NCI-H526 (cell line): ENCODE results near the gene LRRC32.
"Not testable (repeated sequence)": the region's sequence is repeated elsewhere in the genome, so short reads cannot be mapped to it uniquely, and the experiment has no call there.

Experiments used
- DNase-seq, 2 experiments: peaks; one replicate each; lab custom pipeline; 2025; lab: John Stamatoyannopoulos, UW

LRRC32 gene

DNA sequence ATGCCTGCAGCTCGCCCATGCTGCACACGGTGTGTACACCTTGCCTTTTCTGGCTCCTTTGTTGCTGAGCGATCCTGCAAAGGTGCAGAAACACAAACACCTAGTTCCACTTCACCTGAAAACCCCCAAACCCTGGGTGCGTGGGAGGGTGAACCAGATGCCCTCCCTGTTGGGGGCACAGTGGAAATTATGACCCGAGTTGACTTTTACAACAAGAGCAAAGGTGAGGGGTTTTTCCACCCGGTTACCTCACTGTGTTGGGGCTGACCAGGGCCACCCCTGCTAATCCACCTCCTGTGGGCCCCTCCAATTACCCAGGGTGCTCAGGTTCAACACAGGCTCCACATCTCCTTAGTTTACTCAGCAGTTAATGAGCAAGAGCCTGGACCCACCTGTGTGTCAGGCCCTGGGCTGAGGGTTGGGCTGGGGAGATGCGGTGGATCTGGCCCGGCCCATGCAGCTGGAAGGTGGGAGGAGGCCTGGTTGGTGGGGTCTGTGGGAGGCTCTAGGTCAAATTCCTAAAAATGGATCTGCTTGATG, 42.1 kb downstream of the LRRC32 start:
- no peak for DNase-seq

- no peak for DNase-seq
These were observed 42.9 kb downstream of the LRRC32 start for GRCh38 chr11:76627606-76628005.

DNA sequence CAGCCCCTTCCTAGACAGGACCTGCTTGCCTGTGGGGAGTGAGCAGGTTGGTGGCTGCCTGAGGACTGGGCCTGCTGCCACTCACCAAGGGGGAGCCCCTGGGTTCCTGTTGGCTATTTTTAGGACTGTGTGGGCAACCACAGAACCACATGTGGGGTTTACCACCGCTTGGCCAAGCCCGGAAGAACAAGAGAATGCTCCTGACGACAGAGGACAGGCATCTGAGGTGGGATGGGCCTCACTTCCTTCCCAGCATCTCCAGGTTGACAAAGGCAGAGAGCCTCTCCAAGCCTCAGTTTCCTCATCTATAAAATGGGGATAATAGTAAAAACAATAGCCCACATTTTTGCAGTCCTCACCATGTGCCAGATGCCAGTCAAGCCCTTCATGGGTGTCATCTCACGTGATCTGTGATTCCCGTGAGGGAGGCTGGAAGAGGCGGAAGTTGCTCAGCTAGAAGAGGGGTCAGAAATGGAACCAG, 43.6 kb downstream of the LRRC32 start:
- DNase-seq, result no peak

DNA sequence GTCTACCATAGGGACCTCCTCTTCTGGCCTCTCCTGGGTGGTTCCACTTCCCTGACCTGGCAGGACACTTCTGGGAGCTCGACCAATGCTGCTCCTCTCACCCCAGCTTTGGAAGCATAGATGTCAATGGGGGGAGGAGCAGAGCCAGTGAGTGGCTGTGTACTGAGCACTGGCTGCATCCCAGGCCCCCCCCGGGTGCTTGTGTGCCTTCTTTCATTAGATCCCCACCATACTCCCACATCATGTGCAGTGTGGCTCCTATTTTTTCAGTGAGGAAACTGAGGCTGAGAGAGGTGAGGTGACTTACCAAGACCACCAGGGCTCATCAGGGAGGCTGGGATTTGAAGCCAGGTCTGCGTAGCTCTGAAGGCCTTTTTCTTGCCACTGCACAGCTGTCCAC, 44.3 kb downstream of the LRRC32 start:
- no peak for DNase-seq

DNA sequence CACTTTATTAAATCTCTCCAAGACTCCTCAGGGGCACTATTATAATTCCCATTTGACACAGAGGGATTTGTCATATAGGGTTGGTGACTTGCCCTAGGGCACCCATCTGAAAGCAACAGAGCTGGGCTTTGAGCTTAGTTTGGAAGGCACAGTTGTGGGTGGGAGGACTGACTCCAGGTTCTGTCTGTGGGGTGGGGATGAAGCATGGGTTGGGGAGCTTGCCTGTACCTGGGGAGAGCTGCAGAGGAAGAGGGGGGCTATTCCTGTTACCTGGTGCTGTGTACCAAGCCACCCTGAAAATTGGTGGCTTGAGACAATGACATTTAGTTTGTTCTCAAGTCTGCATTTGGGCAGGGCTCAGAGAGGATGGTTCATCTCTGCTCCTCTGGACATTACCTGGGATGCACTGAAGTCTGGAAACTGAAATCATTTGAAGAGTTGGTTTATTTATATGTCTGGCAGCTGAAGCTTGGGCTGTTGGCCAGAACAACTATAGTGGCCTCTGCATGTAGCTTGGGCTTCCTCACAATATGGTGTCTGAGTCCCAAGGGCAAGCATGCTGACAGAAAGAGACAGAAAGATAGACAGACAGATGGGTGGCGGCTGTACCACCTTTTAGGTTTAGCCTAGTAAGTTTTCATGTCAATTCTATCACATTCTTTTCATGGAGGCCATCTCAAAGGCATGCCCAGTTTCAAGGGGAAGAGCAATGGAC, 44.9 kb downstream of the LRRC32 start:
- DNase-seq, result no peak

DNA sequence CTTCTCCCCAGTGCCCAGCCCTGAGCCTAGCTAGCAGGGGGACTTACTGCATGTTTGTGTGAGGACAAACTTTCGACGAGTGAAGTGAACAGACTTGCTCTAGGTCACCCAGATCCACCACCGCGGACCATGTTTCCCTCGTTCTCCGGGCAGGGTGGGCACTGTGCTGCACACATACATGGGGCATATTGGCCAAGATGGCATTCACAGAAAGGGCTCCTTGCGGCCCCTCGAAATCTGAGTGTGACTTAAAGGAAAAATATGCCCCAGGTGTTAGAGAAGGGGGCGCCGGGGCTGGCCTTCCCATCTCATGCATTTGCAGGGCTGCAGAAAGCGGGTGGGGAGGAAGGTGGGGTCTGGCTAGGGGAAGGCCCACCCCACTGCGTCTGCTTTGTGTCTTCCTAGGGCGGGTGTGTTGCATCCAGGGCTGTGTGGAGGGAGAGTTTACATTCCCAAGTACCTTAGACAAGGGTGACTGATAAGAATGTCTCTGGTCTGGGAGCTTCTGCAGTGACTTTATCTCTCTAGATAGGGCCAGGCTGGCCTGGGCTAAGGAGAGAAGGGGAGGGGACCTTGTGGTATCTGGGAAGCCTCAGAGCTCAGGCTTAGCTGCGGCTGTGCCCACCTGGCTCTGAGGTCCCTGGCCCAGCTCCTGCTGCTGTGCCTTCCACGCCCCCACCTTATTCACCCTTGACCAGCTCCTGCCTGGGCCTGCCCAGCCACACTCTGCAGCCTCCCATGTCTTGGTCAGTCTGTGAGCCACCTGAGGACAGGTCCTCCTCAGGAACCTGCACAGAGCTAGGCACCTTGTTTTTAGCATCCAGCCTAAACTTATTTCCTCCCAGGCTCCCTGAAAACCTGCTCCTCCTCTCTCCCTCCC, 45.8 kb downstream of the LRRC32 start:
- DNase-seq, result no peak

DNA sequence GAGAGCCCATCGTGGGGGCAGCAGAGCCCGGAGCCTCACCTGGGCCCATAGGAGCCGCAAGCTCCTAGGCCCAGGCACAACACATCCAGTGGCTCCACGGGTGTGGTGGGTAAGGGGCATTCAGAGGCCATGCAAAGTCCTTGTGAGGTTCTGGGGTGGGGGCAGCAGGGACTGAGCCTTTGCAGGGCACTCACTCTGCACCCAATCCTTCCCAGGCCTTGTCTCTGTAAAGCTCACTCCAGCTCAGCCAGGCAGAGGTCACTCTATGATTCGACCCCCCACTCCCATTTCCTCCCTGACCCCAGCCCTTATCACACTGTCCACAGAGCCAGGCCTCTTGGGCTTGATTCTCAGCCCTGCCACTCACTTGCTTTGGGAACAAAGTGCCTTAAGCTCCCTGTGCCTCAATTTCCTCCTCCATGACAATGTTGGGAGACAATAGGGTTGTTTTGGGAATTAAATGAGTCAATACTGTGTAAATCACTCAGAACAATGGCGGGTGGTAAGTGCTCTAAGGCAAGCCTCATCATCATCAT, 46.6 kb downstream of the LRRC32 start:
- DNase-seq, result no peak

DNA sequence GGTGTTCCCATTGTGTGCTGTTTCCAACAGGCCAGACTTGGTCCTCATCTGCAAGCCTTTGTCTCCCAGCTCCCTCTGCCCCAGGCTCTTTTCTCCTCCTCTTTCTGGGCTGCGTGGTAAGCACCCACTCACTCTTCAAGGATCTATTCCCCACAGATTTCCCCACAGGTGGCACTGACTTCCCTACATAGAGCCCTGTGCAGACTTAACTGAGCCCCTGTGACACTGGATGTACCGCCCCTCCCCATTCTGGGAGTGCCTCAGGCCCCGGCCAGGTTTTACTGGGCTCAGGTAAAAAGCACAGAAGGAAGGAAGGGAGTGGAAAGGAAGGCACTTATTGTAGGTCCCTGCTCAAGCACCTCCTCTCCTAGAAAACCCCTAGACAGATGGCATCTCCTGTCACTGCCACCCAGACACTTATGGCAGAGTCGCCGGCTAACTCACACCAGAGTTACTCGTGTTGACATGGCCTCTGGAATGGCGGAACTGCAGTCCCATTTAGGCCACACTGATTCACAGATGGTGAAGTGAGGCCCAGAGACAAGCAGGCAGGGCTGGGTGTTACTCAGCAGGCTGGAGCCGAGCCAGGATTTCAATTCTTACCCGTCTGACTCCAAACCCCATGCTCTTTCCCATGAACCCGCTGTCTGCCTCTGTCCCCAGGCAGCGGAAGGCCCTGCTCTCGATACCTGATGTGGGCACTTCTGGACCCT, 47.2 kb downstream of the LRRC32 start:
- no peak for DNase-seq

GRCh38 chr11:76622493-76623094, 48.0 kb downstream of the LRRC32 start:
- no peak for DNase-seq

- no peak for DNase-seq
These were observed 48.7 kb downstream of the LRRC32 start for GRCh38 chr11:76621868-76622267.

DNA sequence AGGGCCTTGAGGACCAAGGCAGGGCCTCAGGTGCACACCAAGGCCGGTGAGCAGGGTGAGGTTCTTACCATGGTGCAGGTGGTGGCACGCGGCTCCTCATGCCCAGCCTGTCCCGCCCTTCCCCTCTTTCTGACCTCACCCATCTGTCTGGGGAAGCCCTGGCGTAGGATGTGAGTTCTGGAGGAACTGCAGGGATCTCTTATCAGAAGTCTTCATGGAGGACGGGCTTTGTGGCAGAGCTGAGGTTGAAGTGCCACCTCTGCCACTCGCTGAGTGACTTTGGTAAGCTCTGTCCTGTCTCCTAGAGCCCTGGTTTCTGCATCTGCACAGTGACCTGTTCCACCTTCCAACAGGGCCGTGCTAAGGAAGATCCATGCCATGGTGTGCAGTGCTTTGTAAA, 49.1 kb downstream of the LRRC32 start:
- DNase-seq, result no peak

DNA sequence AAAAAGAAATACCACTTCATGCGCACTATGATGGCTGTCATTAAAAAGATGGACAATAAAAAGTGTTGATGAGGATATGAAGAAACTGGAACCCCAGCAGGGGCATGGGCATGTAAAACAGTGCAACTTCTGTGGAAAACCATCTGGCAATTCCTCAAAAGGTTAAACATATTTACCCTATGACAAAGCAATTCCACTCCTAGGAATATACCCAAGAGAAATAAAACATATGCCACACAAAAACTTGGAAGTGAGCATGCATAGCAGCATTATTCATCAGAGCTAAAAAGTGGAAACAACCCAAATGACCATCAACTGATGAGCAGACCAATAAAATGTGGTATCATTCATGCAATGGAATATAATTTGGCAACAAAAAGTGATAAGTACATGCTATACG, 50.1 kb downstream of the LRRC32 start:
- no peak for DNase-seq

GRCh38 chr11:76619801-76620200, 50.7 kb downstream of the LRRC32 start:
- DNase-seq, result not testable (repeated sequence)

DNA sequence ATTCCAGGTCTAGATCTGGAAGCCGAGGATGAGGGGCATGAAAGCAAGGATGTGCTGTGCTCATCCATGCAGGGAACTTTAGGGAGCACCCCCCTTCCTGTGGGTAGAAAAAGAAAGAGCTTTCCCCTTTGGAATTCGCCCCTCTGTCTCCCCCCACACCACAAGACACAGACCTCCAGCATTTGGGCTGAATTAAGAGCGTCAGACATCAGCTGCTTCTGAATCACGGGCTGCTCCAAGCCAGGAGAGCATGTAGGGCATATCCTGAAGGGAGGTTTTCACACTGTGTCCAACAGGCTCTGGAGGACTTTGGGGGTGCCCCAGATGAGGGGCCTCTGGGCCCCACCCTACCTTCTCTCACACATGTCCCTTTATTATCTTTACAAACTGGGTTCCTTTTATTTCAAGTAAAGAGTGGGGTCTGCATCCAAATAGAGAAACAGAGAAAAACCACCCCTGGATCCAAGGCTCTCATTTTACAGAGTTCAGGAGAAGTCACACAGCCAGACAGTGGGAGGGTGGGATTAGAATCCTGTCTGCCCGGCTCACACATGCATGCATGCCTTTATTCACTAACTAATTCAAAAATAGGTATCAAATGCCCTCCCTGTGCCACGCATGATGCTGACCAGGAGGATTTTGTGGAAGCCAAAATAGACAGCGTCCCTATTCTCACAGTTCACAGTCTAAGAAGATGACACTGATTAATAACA, 52.8 kb downstream of the LRRC32 start:
- no peak for DNase-seq

DNA sequence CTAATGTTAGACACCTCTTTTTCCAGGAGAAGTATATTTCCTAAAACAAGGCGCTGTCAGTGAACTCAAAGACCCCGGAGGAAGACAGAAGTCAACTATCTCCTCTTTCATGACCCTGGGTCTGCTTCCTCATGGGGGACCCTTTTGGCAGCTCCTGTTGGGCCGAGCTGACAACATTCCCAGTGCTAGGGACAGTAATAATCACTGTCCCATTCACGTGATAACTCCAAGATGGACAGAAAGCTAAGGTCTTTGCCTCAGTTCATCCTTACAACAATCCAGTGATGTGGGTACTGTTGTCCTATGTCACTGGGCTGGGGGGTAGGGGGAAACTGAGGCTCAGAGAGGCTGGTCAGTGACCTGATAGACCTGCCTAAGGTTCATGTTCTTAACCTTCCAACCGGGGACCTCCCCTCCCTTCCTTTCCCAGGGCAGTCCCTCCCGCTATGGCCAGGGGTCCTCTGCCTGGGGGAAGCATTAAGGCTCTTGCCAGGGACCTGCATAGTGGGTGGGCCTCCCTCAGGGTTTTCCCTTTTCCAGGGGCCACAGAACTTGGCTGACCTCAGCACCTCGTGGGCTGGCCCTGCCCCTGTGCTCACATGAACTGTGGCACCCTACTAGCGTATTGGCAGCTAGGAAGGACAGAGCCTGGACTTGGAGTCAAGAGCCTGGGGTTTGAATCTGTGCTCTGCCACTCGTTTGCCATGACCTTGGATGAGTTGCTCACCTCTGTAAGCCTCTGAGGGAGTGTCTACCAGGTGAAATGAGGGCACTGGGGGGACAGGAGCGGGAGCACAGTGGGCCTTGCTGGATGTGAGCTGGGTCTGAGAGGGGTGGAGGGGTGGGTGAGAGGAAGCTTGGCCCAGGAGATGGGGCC, 53.6 kb downstream of the LRRC32 start:
- no peak for DNase-seq

DNA sequence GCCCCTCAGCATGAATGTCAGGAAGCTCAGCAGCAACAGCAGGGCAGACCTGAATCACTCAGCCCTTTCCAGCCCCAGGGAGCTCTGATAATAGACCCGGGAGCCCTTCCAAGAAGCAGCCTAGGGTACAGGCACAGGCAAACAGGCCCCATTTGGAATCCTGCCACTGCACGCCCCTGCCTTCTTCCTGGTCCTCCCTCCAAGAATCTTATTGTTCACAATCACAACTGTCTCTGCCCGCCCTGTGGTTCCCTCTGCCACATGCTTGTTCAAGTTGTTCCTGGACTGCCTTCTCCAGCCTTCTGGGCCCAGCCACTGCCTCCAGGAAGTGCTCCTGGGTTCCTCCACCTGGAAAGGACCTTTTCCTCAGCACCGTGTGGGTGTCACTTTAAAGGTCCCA, 54.6 kb downstream of the LRRC32 start:
- DNase-seq, result no peak

DNA sequence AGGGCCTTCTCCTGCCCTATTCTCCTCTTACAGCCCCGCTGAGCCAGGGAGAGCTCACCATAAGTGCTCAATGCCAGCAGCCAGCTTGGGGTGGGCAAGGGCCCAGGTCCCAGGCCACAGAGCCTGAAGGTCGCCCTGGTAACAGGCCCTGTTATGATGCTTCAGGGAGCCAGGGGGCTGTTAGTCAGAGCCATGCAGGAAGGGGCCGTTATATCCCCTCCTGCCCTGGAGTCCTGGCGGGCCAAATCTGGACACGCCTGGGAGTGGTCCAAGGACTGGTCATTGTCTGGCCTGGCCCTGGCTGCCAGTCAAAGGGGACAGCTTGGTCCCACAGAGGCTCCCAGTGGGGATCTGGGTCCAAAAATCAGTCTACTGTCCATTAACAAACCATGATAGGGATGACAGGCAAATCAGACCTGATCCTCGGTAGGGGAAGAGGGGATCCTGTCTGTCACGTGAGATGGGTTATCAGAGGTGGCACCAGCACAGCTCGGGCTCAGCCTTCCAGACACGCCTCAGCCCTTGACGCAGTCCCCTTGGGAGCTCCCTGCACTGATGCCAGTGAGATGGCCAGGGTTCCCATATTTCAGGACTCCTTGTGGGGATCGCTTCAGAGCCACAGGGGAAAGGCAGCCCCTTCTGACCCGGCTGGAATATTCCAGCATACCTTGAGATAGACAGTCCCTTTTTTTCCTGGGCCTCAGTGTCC, 55.9 kb downstream of the LRRC32 start:
- no peak for DNase-seq

- DNase-seq, result no peak
These were observed 56.6 kb downstream of the LRRC32 start for GRCh38 chr11:76613901-76614300.

- DNase-seq, result no peak
These were observed 58.3 kb downstream of the LRRC32 start for GRCh38 chr11:76612226-76612625.
